ENCODE results near the gene AGPAT2.

AGPAT2 gene

DNA sequence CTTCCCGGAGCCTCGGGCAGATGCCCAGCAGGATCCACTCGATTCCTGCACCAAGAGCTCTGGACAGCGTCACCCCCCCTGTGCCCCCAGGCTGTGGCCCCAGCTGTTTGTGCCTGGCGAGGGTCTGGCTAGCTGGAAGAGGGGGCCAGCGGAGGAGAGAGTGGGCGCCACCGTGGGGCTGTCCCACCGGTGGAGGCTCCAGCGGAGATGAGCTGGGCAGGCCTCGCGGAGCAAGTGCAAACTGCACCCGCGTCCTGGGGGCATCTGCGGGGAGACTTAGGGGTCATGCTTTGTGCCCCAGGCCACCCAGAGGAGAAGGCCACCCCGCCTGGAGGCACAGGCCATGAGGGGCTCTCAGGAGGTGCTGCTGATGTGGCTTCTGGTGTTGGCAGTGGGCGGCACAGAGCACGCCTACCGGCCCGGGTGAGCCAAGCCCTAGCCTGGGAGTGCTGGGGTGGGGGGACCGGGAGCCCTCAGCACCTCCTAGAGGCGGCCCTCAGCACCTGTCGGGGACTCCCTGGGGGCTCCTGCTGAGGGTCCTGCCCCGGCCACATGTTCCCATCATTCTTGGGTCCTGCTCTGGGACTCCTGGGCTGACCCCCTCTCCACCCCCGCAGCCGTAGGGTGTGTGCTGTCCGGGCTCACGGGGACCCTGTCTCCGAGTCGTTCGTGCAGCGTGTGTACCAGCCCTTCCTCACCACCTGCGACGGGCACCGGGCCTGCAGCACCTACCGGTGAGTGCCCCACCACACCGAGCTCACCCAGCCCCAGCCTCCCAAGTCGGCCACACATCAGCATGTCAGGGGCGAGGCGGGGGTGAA is 19.1 kb downstream of the AGPAT2 start:
- peak overlapping the region; percentile 51 for H3K27ac Mint-ChIP-seq
- no peaks in the 10 kb centered on the region for H3K36me3 Mint-ChIP-seq
- no peaks in the 10 kb centered on the region for H3K9me3 Mint-ChIP-seq
- H3K4me1 Mint-ChIP-seq: no peaks in the 10 kb centered on the region
- peaks cover 3% of the 10 kb centered on the region for H3K27me3 Mint-ChIP-seq
- no peak overlapping the region for H3K4me3 Mint-ChIP-seq

DNA sequence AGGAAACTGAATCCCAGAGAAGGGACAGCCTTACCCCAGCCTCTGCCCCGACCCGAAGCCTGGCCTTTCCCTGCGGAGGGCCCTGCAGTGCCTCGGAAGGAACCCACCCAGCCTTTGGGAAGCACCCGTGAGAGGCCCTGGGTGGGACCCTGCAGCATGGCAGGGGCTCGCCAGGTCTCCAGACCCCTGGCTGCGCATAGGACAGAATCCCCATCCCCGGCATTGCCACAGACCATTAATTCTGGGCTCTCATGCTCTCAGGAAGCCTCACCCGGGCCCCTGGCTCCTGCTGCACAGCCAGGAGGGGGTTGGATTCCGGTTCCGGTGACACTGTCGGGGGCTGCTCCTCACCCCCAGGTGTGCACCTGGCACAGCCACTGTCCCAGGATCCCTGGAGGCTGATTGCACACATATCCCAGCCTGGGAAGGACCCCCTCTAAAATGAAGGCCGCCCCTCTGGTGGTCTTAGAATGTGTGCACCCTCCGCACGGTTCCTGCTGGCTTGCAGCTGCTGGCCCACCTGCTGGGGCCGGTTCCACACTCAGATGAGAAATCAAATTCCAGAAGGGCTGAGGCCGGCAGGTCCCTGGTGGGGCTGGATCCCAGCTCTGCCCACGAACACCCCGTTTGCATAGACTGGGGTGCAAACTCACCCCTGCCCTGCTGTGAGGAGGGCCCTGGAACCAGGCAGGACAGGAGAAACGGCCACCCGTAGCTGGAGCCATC is 19.9 kb downstream of the AGPAT2 start:
- Mint-ChIP-seq H3K27me3 (peaks cover 3% of the 10 kb centered on the region), H3K9me3 (no peaks in the 10 kb centered on the region), H3K27ac (no peak overlapping the region), H3K4me1 (no peaks in the 10 kb centered on the region), H3K4me3 (no peak overlapping the region), H3K36me3 (no peaks in the 10 kb centered on the region)

GRCh38 chr9:136666372-136667213 is 20.7 kb downstream of the AGPAT2 start:
- Mint-ChIP-seq H3K9me3 (no peaks in the 10 kb centered on the region), H3K4me1 (no peaks in the 10 kb centered on the region), H3K36me3 (no peaks in the 10 kb centered on the region), H3K4me3 (peak overlapping the region; percentile 60), H3K27ac (no peak overlapping the region), H3K27me3 (peaks cover 3% of the 10 kb centered on the region)

- Mint-ChIP-seq H3K27ac (no peak overlapping the region), H3K4me3 (no peak overlapping the region), H3K4me1 (no peaks in the 10 kb centered on the region), H3K27me3 (peaks cover 3% of the 10 kb centered on the region), H3K36me3 (no peaks in the 10 kb centered on the region), H3K9me3 (no peaks in the 10 kb centered on the region)
Observed at GRCh38 chr9:136665704-136666371, 21.4 kb downstream of the AGPAT2 start.

DNA sequence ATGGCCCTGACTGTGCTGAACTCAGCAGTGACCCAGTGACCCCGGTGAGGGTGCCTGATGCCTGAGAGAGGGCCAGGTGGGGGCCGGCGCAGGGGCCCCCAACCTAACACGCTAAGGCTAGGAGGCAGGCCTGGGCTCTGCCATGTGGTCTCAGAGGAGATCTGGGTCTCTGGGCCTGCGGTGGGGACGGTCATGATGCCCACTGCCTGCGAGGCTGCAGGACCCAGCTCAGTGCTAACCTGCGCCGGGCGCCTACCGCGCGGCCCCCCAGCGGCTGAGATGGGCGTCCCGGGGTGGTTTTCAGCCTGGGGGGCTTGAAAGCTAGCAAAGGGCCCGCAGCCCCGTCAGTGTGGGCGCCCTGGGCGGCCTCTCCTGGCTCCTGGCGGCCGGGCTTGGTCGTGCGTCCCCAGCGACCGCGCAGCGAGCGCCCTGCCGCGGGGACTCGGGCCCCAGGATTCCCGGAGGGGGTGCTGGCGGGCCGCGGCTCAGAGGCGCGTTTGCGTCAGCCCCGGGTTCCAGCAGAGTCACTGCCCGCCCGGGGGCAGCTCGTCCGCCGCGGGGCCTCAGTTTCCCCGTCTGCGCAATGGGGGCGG is 22.1 kb downstream of the AGPAT2 start:
- H3K4me1 Mint-ChIP-seq: no peaks in the 10 kb centered on the region
- H3K27ac Mint-ChIP-seq: no peak overlapping the region
- H3K36me3 Mint-ChIP-seq: no peaks in the 10 kb centered on the region
- peaks cover 4% of the 10 kb centered on the region for H3K27me3 Mint-ChIP-seq
- H3K4me3 Mint-ChIP-seq: peak overlapping the region; percentile 70
- H3K9me3 Mint-ChIP-seq: no peaks in the 10 kb centered on the region

- H3K36me3 Mint-ChIP-seq: no peaks in the 10 kb centered on the region
- no peak overlapping the region for H3K27ac Mint-ChIP-seq
- H3K4me3 Mint-ChIP-seq: peak overlapping the region; percentile 70
- peaks cover 6% of the 10 kb centered on the region for H3K27me3 Mint-ChIP-seq
- H3K9me3 Mint-ChIP-seq: no peaks in the 10 kb centered on the region
- H3K4me1 Mint-ChIP-seq: no peaks in the 10 kb centered on the region
Observed at GRCh38 chr9:136664000-136664915, 23.0 kb downstream of the AGPAT2 start.

DNA sequence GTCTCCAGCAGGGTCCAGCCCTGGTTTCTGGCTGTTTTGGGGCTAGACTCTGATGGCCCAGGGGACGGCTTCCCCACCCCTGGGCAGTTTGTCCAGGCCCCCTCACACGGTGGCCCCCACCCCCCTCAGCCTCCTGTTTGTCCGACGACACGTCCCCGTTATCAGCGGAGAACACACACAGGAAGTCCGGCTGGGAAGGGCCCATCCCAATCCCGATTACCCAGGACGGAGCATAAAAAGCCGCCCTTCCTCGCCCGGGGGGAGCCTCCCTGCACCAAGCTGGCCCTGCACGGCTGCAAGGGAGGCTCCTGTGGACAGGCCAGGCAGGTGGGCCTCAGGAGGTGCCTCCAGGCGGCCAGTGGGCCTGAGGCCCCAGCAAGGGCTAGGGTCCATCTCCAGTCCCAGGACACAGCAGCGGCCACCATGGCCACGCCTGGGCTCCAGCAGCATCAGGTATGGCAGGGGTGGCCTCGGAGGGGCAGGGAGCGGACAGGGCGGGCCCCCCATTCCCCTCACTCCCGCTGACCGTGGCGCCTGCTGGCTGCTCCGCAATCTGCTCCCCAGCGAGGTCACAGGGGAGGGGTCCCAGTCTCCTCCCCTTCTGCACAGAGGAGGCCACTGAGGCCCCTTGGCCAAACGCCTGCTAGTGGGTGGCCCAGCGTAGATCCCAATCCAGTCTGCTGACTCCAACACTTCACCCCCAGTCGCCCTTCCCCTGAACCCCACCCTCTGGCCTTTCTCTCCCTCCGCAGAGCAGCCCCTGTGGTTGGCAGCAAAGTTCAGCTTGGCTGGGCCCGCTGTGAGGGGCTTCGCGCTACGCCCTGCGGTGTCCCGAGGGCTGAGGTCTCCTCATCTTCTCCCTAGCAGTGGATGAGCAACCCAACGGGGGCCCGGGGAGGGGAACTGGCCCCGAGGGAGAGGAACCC is 24.3 kb downstream of the AGPAT2 start, which contains the start of gene EGFL7:
Gene EGFL7, plus strand, starts transcription at position 261 of the 926 bp plus-strand sequence. CDS start 5,367 bp downstream, outside the sequence.
- Mint-ChIP-seq H3K27me3 (peaks cover 11% of the 10 kb centered on the region), H3K4me3 (no peak within 1 kb of the TSS), H3K9me3 (no peaks in the 10 kb centered on the region), H3K4me1 (peaks cover 8% of the 10 kb centered on the region), H3K36me3 (no peaks in the 10 kb centered on the region), H3K27ac (no peak within 1 kb of the TSS)

DNA sequence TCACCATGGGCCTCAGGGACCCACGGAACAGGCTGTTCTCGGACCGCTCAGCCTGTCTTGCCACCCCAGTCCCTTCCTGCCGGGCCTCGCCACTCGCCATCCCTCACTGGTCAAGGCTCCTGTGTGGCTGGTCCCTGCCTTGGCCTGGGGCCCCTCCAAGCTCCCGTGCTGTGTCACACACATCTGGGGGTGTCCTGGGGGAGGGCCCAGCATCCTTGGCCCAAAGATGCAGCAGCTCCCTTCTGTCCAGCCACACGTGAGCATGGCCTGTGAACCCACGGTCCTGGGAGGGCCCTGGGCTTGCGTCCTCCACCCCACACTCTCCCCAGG is 25.0 kb downstream of the AGPAT2 start:
- H3K4me3 Mint-ChIP-seq: no peak overlapping the region
- no peak overlapping the region for H3K27ac Mint-ChIP-seq
- H3K9me3 Mint-ChIP-seq: no peaks in the 10 kb centered on the region
- peaks cover 16% of the 10 kb centered on the region for H3K27me3 Mint-ChIP-seq
- peaks cover 2% of the 10 kb centered on the region for H3K36me3 Mint-ChIP-seq
- peaks cover 11% of the 10 kb centered on the region for H3K4me1 Mint-ChIP-seq

DNA sequence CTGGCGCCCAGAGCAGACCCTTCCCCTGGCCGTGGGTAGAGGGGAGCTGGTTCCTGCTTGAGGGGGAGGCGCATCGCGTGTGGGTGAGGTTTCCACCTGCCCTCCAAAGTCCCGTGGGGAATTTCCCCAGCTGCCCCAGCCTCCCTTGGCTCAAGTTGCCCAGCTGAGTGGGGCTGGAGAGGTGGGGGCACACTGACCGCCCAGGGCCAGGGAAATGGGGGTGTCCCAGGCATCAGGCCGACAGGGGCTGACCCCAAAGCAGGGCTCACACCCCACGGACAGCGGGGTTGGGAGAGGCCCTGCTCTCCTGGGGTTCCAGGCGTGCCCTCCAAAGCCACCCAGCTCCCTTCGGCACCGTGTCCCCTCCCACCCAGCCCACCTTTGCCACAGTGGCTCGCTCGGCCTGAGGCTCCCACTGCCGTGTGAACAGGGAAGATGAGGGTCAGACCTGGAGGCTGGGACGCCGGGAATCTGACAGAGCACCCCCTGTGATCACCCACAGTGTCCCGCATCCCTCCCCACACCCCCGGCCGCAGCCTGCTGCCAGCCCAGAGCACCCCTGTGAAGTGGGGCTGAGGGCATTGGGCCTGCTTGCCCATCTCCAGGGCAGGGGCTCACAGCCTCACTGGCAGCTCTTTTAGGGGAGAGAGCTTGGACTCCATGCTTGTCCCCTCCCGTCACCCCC is 25.5 kb downstream of the AGPAT2 start:
- Mint-ChIP-seq H3K4me1 (peaks cover 14% of the 10 kb centered on the region), H3K4me3 (no peak overlapping the region), H3K27ac (no peak overlapping the region), H3K27me3 (peaks cover 17% of the 10 kb centered on the region), H3K36me3 (peaks cover 2% of the 10 kb centered on the region), H3K9me3 (no peaks in the 10 kb centered on the region)

DNA sequence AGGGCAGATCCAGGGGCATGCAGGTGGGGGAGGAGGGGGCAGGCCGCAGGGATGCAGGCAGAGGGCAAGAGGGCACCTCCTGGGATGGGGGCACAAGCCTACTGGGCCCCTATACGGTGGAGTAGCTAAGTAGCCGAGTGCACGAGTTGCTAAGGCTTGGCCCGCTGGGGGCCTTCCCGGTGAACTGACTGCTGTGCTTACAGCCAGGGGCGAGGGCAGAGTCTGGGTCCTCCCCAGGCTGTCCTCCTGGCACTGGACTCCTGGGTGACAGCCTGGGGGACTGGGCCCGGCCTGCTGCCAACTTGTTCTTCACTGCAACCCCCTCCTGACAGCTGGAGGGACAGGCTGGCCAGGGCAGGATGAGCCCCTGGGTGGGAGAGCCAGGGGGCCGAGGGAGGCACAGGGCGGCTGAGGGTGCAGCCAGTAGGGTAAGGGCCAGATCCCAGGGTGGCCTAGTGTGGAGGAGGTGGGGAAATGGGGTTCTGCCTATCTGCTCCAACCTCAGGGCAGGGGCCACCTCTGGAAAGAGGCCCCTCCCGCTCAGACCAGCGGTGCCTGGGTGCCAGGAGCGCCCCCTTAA is 26.2 kb downstream of the AGPAT2 start:
- H3K36me3 Mint-ChIP-seq: peaks cover 2% of the 10 kb centered on the region
- H3K27ac Mint-ChIP-seq: no peak overlapping the region
- H3K27me3 Mint-ChIP-seq: peaks cover 18% of the 10 kb centered on the region
- peaks cover 17% of the 10 kb centered on the region for H3K4me1 Mint-ChIP-seq
- H3K4me3 Mint-ChIP-seq: no peak overlapping the region
- no peaks in the 10 kb centered on the region for H3K9me3 Mint-ChIP-seq

DNA sequence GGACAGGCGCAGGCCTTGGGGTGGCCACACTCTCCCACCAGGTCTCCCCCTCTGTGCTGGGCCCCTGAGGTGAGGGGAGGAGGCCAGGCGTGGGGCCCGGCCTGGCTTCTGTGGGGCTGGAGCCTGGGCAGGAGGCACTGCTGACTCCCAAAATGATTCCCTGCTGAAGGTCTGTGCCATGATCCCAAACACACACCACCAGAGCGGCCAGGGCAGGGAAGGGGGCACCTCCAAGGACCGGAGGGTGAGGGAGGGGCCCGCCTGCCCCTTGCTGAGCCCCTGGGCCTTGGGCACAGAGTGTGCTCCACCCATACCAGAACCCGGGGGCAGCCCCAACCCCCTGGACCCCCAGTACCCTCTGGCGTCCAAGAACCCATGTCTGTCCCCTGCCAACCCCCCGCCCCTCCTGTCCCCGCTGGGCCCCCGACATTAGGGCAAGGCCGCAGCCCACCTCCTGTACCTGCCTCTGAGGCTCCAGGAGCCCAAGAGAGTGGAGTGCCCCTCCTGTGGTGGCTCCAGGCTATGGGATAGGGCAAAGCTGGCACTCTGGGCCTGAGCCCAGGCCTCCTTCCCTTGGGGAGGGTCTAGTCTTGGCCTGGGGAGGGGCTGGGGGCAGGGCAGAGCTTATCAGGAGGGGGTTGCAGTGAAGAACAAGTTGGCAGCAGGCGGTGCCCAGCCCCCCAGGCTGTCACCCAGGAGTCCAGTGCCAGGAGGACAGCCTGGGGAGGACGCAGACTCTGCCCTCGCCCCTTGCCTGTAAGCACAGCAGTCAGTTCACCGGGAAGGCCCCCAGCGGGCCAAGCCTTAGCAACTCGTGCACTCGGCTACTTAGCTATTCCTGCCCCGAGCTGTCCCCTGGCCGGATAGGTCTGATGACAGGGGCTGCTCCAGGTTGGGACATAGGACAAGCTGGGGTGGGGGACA is 27.1 kb downstream of the AGPAT2 start:
- H3K9me3 Mint-ChIP-seq: no peaks in the 10 kb centered on the region
- peaks cover 19% of the 10 kb centered on the region for H3K4me1 Mint-ChIP-seq
- peaks cover 22% of the 10 kb centered on the region for H3K27me3 Mint-ChIP-seq
- no peak overlapping the region for H3K4me3 Mint-ChIP-seq
- no peak overlapping the region for H3K27ac Mint-ChIP-seq
- H3K36me3 Mint-ChIP-seq: peaks cover 2% of the 10 kb centered on the region

All from activated naive CD4-positive, alpha-beta T cell treated with anti-CD3 and anti-CD28 coated beads, Interleukin-2, amount 50 U/mL, for 24 hours (primary cell).